Astrocyte (in vitro differentiated cells and primary cell): ENCODE measurements around the gene DNAJC30. TPM values are rescaled to one million over a fixed set of nuclear protein-coding genes. Genes with fewer than 3 reads are reported as not detected.
A peak's percentile ranks its signal among the peaks of the same experiment; 100 is the strongest.

Source experiments
- DNase-seq: peaks from one replicate; pipeline ENCODE4 v3.0.0-alpha.2; 2010; ENCODE audit warnings: low read depth
- FAIRE-seq: peaks from 2 replicates; lab custom pipeline; 2011; peaks lifted over from hg19 to GRCh38; lab: Jason Lieb, UNC
- H2AFZ ChIP-seq: 2 replicates; pipeline ENCODE4 v1.6.0; 2012; ENCODE audit warnings: low read depth, low read length, inconsistent platforms
- H3K27ac ChIP-seq: 2 replicates; pipeline ENCODE4 v1.5.1; 2011; ENCODE audit warnings: low read depth, low read length, inconsistent platforms
- H3K27me3 ChIP-seq: 2 replicates; pipeline ENCODE4 v1.6.0; 2011; ENCODE audit warnings: low read length, inconsistent platforms; ENCODE audit not compliant: insufficient read depth
- H3K36me3 ChIP-seq: 2 replicates; pipeline ENCODE4 v1.5.1; 2011; ENCODE audit warnings: low read length, inconsistent platforms; ENCODE audit not compliant: insufficient read depth
- H3K4me1 ChIP-seq: 2 replicates; pipeline ENCODE4 v1.5.1; 2011; ENCODE audit warnings: low read length, inconsistent platforms; ENCODE audit not compliant: insufficient read depth
- H3K4me2 ChIP-seq: 2 replicates; pipeline ENCODE4 v1.6.0; 2012; ENCODE audit warnings: low read length, inconsistent platforms
- H3K4me3 ChIP-seq: 2 replicates; pipeline ENCODE4 v1.5.1; 2011; ENCODE audit warnings: low read depth, mild to moderate bottlenecking, low read length, inconsistent platforms; ENCODE audit not compliant: insufficient read depth
- H3K79me2 ChIP-seq: 2 replicates; pipeline ENCODE4 v1.6.0; 2012; ENCODE audit warnings: mild to moderate bottlenecking, low read length, inconsistent platforms; ENCODE audit not compliant: insufficient read depth
- H3K9ac ChIP-seq: 2 replicates; pipeline ENCODE4 v1.6.0; 2012; ENCODE audit warnings: mild to moderate bottlenecking, low read length, inconsistent platforms
- H3K9me3 ChIP-seq: 2 replicates; pipeline ENCODE4 v1.5.1; 2012; ENCODE audit warnings: low read depth, mild to moderate bottlenecking, low read length, inconsistent platforms; ENCODE audit not compliant: insufficient read depth
- H4K20me1 ChIP-seq: 2 replicates; pipeline ENCODE4 v1.6.0; 2012; ENCODE audit warnings: low read length, inconsistent platforms; ENCODE audit not compliant: insufficient read depth
- H3K27ac Mint-ChIP-seq: one replicate; pipeline ENCODE4 v1.8.0; 2021; ENCODE audit warnings: mild to moderate bottlenecking, mixed read lengths; ENCODE audit not compliant: unreplicated experiment
- H3K27me3 Mint-ChIP-seq: one replicate; pipeline ENCODE4 v1.8.0; 2021; ENCODE audit warnings: low read depth, mixed read lengths; ENCODE audit not compliant: unreplicated experiment
- H3K36me3 Mint-ChIP-seq: one replicate; pipeline ENCODE4 v1.8.0; 2021; ENCODE audit warnings: low read depth, mixed read lengths; ENCODE audit not compliant: unreplicated experiment
- H3K4me1 Mint-ChIP-seq: one replicate; pipeline ENCODE4 v1.8.0; 2021; ENCODE audit warnings: low read depth, mixed read lengths; ENCODE audit not compliant: unreplicated experiment
- H3K4me3 Mint-ChIP-seq: one replicate; pipeline ENCODE4 v1.8.0; 2021; ENCODE audit warnings: mild to moderate bottlenecking, moderate library complexity, mixed read lengths; ENCODE audit not compliant: unreplicated experiment
- H3K9me3 Mint-ChIP-seq: one replicate; pipeline ENCODE4 v1.8.0; 2021; ENCODE audit warnings: mild to moderate bottlenecking, mixed read lengths; ENCODE audit not compliant: unreplicated experiment
- CTCF ChIP-seq: IDR thresholded peaks from 2 replicates; pipeline ENCODE4 v1.5.1; 2011; ENCODE audit warnings: low read depth, mild to moderate bottlenecking, inconsistent platforms, low read length, moderate library complexity; ENCODE audit not compliant: insufficient read depth
- EZH2 ChIP-seq: IDR thresholded peaks from 2 replicates; pipeline ENCODE4 v1.6.1; 2012; ENCODE audit warnings: mild to moderate bottlenecking, low read length, inconsistent platforms; ENCODE audit not compliant: insufficient read depth
- total RNA-seq: library from RNA; stranded (reverse); gene quantifications from 2 replicates; pipeline ENCODE4 v1.2.1, GENCODE V29; 2021

DNAJC30 gene
- total RNA-seq, 1 donor from 2014 or later = 11.0 TPM

DNA sequence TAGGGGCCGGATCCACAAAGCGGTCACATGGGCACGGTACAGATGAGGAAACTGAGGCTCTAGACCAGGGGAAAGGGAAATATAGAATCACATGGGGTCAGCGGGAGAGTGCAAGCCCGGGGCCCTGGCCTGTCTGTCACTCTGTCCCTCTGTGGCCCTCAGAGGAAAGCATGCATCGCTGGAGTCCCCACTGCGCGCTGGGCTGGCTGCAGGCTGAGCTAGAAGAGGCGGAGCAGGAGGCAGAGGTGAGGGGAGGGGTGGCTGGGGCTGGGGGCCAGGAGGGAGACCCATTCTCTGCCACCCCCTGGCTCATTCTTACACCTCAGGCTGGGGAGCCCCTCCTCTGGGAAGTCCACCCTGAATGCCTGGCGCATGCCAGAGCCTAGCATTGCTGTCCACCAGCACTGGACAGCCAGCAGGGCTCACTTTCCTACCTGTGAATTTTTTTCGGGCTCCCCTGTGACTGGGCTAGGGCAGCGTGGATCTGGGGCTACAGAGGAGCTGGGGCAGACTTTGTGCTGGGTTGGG lies 13.3 kb downstream of the DNAJC30 start:
- Mint-ChIP-seq H3K27me3 (peaks cover 8% of the 10 kb centered on the region), H3K27ac (no peak overlapping the region), H3K9me3 (no peaks in the 10 kb centered on the region), H3K4me1 (no peaks in the 10 kb centered on the region), H3K36me3 (peaks cover 9% of the 10 kb centered on the region), H3K4me3 (peak overlapping the region; percentile 66)
- Histone ChIP-seq H2AFZ (no peak overlapping the region), H3K27ac (no peak overlapping the region), H3K9me3 (no peaks in the 10 kb centered on the region), H4K20me1 (no peaks in the 10 kb centered on the region), H3K36me3 (no peaks in the 10 kb centered on the region), H3K4me2 (no peak overlapping the region), H3K4me3 (no peak overlapping the region), H3K4me1 (peaks cover 8% of the 10 kb centered on the region), H3K27me3 (no peaks in the 10 kb centered on the region), H3K9ac (no peak overlapping the region), H3K79me2 (no peaks in the 10 kb centered on the region)
- TF ChIP-seq CTCF (no peak), EZH2 (no peak)
- DNase-seq (no peak), FAIRE-seq (no peak)

DNA sequence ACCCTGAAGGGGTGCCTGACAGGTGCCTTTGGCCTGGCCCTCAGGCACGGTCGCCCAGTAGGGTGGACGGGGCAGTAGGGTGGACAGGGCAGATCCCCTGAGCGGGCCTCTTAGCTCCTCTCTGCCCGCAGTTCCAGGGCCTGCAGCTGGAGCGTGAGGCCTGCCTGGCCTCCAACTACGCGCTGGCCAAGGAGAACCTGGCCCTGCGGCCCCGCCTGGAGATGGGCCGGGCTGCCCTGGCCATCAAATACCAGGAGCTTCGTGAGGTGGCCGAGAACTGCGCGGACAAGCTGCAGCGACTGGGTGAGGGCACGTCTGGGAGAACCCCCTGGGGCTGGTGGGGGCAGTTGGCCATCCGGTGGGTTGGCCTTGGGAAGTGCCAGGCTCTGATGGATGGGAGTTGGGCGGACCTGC lies 14.0 kb downstream of the DNAJC30 start:
- no peak overlapping the region for H3K9ac ChIP-seq
- no peak overlapping the region for H3K27ac Mint-ChIP-seq
- H2AFZ ChIP-seq = no peak overlapping the region
- no peak overlapping the region for H3K4me3 Mint-ChIP-seq
- no peaks in the 10 kb centered on the region for H3K4me1 Mint-ChIP-seq
- peaks cover 9% of the 10 kb centered on the region for H3K36me3 Mint-ChIP-seq
- H3K27me3 Mint-ChIP-seq = peaks cover 9% of the 10 kb centered on the region
- no peaks in the 10 kb centered on the region for H3K9me3 ChIP-seq
- peaks cover 8% of the 10 kb centered on the region for H3K4me1 ChIP-seq
- TF ChIP-seq CTCF (no peak), EZH2 (no peak)
- H4K20me1 ChIP-seq = no peaks in the 10 kb centered on the region
- H3K9me3 Mint-ChIP-seq = no peaks in the 10 kb centered on the region
- no peaks in the 10 kb centered on the region for H3K79me2 ChIP-seq
- no peaks in the 10 kb centered on the region for H3K36me3 ChIP-seq
- H3K27ac ChIP-seq = no peak overlapping the region
- FAIRE-seq (no peak), DNase-seq (no peak)
- H3K4me2 ChIP-seq = peak overlapping the region; percentile 93
- no peaks in the 10 kb centered on the region for H3K27me3 ChIP-seq
- H3K4me3 ChIP-seq = no peak overlapping the region

GRCh38 chr7:73668886-73669230 lies 14.4 kb downstream of the DNAJC30 start:
- H3K27ac Mint-ChIP-seq = no peak overlapping the region
- Histone ChIP-seq H2AFZ (peak overlapping the region; percentile 83), H3K9ac (peak overlapping the region; percentile 78), H3K79me2 (no peaks in the 10 kb centered on the region), H4K20me1 (no peaks in the 10 kb centered on the region), H3K4me1 (peaks cover 8% of the 10 kb centered on the region), H3K4me2 (peak overlapping the region; percentile 93), H3K27ac (no peak overlapping the region), H3K27me3 (no peaks in the 10 kb centered on the region), H3K4me3 (peak overlapping the region; percentile 67), H3K36me3 (no peaks in the 10 kb centered on the region), H3K9me3 (no peaks in the 10 kb centered on the region)
- H3K9me3 Mint-ChIP-seq = no peaks in the 10 kb centered on the region
- FAIRE-seq (no peak), DNase-seq (no peak)
- H3K36me3 Mint-ChIP-seq = peaks cover 9% of the 10 kb centered on the region
- H3K4me1 Mint-ChIP-seq = no peaks in the 10 kb centered on the region
- peaks cover 11% of the 10 kb centered on the region for H3K27me3 Mint-ChIP-seq
- no peak for TF ChIP-seq EZH2
- TF ChIP-seq CTCF = no peak
- peak overlapping the region; percentile 89 for H3K4me3 Mint-ChIP-seq
